Measurements from ENCODE around the gene EFNA5. TPM values are rescaled to one million over a fixed set of nuclear protein-coding genes. Genes with fewer than 3 reads are reported as not detected.

EFNA5 gene
- total and polyA plus RNA-seq, 4 donors = 0.14 to 0.93 (median 0.54) TPM

DNA sequence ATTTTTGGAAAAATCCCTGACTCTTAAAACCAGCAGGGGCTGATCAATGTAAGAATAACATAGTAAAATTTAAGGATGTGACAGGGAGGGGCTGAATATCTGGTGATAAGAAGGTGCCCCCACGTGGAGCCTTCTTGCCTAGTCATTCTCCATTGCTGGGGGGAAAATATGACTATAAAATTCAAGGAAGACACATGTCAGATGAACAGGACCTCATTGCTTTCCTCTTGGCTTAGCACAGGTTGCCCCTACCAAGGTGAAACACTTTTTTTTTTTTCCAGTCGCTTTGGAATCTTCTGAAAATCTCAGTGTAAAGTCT, 310.9 kb downstream of the EFNA5 start:
- TF ChIP-seq YY1 (IDR thresholded peaks at IDR 0.05) (no peak), SP1 (IDR thresholded peaks at IDR 0.05) (no peak), HNF4A (conservative IDR thresholded peaks at IDR 0.05) (no peak), FOXA1 (IDR thresholded peaks at IDR 0.05) (no peak), FOXA2 (IDR thresholded peaks at IDR 0.05) (no peak), HNF4G (IDR thresholded peaks at IDR 0.05) (no peak), GABPA (IDR thresholded peaks at IDR 0.05 in 1 of 2, conservative IDR thresholded peaks at IDR 0.05 in 1 of 2) (no peak), CTCF (IDR thresholded peaks at IDR 0.05; ENCODE audit: low read depth, low read length, missing input control) (no peak), NR2F2 (IDR thresholded peaks at IDR 0.05) (no peak)
- Histone ChIP-seq H3K27ac (ENCODE audit: low read depth in 1 of 2, low read length in 2 of 2) (no peak overlapping the region), H3K9ac (ENCODE audit: low read depth in 1 of 2, low read length in 2 of 2) (no peak overlapping the region), H3K9me3 (ENCODE audit: control insufficient read depth in 4 of 4, low read length in 3 of 4) (no peaks in the 10 kb centered on the region), H3K4me3 (ENCODE audit: low read depth in 1 of 3, low read length in 3 of 3) (no peak overlapping the region), H3K4me1 (ENCODE audit: control insufficient read depth in 4 of 4, insufficient read depth in 4 of 4, low read length in 3 of 4) (peaks cover 0 to 1% (median 0%) of the 10 kb centered on the region in 4 donors), H3K36me3 (ENCODE audit: control insufficient read depth in 4 of 4, insufficient read depth in 3 of 4, low read depth in 1 of 4, low read length in 3 of 4) (no peaks in the 10 kb centered on the region), H3K27me3 (ENCODE audit: control insufficient read depth in 4 of 4, insufficient read depth in 4 of 4, low read length in 3 of 4) (no peaks in the 10 kb centered on the region)
- no peak for DNase-seq (ENCODE audit: low spot score)
- WGBS = 55% methylated on average over 2 of the region's 2 CpGs

- 72% methylated on average over 6 of the region's 6 CpGs for WGBS
- H3K27me3 ChIP-seq (ENCODE audit: control insufficient read depth in 4 of 4, insufficient read depth in 4 of 4, low read length in 3 of 4) = no peaks in the 10 kb centered on the region
- no peak for DNase-seq (ENCODE audit: low spot score)
- H3K4me1 ChIP-seq (ENCODE audit: control insufficient read depth in 4 of 4, insufficient read depth in 4 of 4, low read length in 3 of 4) = peaks cover 0 to 1% (median 0%) of the 10 kb centered on the region in 4 donors
- H3K9me3 ChIP-seq (ENCODE audit: control insufficient read depth in 4 of 4, low read length in 3 of 4) = no peaks in the 10 kb centered on the region
- no peak overlapping the region for H3K4me3 ChIP-seq (ENCODE audit: low read depth in 1 of 3, low read length in 3 of 3)
- H3K27ac ChIP-seq (ENCODE audit: low read depth in 1 of 2, low read length in 2 of 2) = no peak overlapping the region
- H3K9ac ChIP-seq (ENCODE audit: low read depth in 1 of 2, low read length in 2 of 2) = no peak overlapping the region
- peak; percentile 47 for TF ChIP-seq NR2F2 (IDR thresholded peaks at IDR 0.05)
- no peak for TF ChIP-seq ZBTB33 (IDR thresholded peaks at IDR 0.05)
- no peaks in the 10 kb centered on the region for H3K36me3 ChIP-seq (ENCODE audit: control insufficient read depth in 4 of 4, insufficient read depth in 3 of 4, low read depth in 1 of 4, low read length in 3 of 4)
Measured at GRCh38 chr5:107359033-107359915, 311.5 kb downstream of the EFNA5 start.

- H3K4me3 ChIP-seq (ENCODE audit: low read depth in 1 of 3, low read length in 3 of 3) = no peak overlapping the region
- 75% methylated on average over 2 of the region's 2 CpGs for WGBS
- TF ChIP-seq RAD21 (IDR thresholded peaks at IDR 0.05) (no peak), SP1 (IDR thresholded peaks at IDR 0.05) (no peak), TAF1 (conservative IDR thresholded peaks at IDR 0.05) (no peak), RXRA (IDR thresholded peaks at IDR 0.05) (no peak), GABPA (IDR thresholded peaks at IDR 0.05 in 1 of 2, conservative IDR thresholded peaks at IDR 0.05 in 1 of 2) (no peak), ZBTB33 (IDR thresholded peaks at IDR 0.05) (no peak), FOXA1 (IDR thresholded peaks at IDR 0.05) (no peak), JUND (IDR thresholded peaks at IDR 0.05) (no peak), REST (IDR thresholded peaks at IDR 0.05) (no peak), HNF4A (conservative IDR thresholded peaks at IDR 0.05) (no peak)
- TF ChIP-seq, protein P1, sequence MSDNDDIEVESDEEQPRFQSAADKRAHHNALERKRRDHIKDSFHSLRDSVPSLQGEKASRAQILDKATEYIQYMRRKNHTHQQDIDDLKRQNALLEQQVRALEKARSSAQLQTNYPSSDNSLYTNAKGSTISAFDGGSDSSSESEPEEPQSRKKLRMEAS (IDR thresholded peaks at IDR 0.05) = no peak
Measured at GRCh38 chr5:107356891-107357290, 313.8 kb downstream of the EFNA5 start.

More at GRCh38 chr5:107356891-107357290, 313.8 kb downstream of the EFNA5 start:
- Histone ChIP-seq H3K9ac (ENCODE audit: low read depth in 1 of 2, low read length in 2 of 2) (no peak overlapping the region), H3K9me3 (ENCODE audit: control insufficient read depth in 4 of 4, low read length in 3 of 4) (peaks cover 0 to 5% (median 2%) of the 10 kb centered on the region in 4 donors), H3K4me1 (ENCODE audit: control insufficient read depth in 4 of 4, insufficient read depth in 4 of 4, low read length in 3 of 4) (peaks cover 0 to 1% (median 0%) of the 10 kb centered on the region in 4 donors), H3K27ac (ENCODE audit: low read depth in 1 of 2, low read length in 2 of 2) (no peak overlapping the region), H3K27me3 (ENCODE audit: control insufficient read depth in 4 of 4, insufficient read depth in 4 of 4, low read length in 3 of 4) (no peaks in the 10 kb centered on the region), H3K36me3 (ENCODE audit: control insufficient read depth in 4 of 4, insufficient read depth in 3 of 4, low read depth in 1 of 4, low read length in 3 of 4) (no peaks in the 10 kb centered on the region)
- DNase-seq (ENCODE audit: low spot score) = no peak

Measured in liver (tissue), 9 donors.